ENCODE measurements around the gene MYO1G.
"Not testable (repeated sequence)": the region's sequence is repeated elsewhere in the genome, so short reads cannot be mapped to it uniquely, and the experiment has no call there.

The MYO1G gene
- total RNA-seq: 158 to 387 (median 241) reads per million in 3 experiments

DNA sequence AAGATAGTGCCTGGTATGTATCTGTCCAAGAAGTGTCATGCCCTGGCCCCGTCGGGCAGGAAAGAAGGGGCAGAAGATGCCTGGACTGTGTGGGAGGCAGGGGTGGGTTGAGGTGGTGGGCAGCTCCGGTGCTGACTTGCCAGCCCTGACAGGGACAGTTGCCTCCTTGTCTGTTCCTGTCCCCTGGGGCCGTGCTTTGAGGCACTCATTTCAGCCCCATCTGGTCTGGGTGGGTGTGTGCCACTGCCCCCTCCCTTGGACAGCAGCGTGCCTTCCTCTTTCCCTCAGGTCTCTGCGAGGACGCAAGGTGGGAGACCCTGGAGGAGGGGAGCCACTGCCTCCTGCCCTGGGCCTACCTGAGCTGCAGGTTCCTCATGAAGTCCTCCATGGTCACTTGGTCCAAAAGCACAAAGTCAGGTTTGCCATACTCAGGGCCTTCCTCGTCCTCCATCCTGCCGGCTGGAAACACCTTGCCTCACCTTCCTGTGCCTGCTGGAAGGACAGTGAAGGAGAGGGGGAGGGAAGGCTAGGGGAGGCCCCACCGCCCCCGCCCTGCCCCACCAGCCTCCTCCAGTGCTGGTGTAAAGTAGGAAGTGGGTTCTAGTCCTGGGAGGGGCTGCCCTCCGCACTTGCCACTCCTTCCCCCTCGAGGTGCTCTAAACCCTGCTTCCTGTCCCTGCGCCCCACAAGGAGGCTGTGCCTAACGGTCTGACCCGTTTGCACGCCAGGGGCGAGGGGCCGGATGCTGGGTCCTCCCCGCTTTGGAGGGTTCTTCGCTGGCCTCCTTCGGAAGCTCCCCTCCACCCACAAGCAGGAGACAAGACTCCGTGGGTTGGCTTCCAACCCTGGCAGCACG lies at the start of gene MYO1G:
TSS of gene MYO1G (minus strand) at position 505 of the 856 bp plus-strand sequence. CDS start at position 451, 54 bp downstream.
- peak; percentile 93 for DNase-seq

DNA sequence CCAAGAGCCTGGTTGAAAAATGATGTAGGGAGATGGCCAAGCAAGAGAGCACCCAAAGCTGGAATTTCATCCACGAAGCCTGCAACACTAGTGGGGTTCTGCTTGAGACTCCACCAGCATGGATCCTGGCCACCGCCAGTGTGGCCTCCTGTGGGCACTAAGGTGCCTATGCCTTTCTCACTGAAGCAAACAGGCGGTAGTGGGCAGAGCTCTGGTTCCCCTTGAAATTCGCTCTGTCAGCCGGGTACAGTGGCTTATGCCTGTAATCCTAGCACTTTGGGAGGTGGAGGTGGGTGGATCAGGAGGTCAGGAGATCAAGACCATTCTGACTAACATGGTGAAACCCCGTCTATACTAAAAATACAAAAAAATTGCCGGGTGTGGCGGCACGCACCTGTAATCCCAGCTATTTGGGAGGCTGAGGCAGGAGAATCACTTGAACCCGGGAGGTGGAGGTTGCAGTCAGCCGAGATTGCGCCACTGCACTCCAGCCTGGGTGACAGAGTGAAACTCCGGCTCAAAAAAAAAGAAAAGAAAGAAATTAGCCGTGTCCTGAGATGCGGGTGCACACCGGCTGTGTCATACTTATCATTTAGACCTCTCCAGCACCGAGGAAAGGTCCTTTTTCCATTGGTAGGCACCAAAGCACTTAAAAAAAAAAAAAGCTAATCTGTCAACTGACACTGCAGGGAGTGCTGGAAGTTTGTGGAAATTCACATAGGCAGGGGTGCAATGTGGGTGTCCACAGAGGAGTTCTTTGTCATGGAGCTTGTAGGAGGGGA lies 49.5 kb upstream of the MYO1G start:
- no peak for DNase-seq

DNA sequence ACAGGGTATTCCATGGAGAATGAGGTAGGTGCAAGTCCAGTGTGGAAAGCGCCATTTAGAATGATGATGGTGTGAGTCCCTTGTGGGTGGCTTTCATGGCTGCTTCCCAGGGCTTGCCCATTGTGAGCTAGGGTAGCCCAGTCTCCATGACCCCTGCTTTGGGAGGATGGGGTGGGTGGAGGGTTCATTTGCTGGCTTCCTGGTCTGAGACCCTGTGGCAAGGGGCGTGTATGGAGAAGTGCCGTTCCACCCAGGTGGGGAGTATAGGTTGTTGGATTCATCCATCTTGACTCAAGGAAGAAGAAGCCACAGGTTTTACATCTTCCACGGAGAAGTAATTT lies 48.9 kb upstream of the MYO1G start:
- DNase-seq: no peak

DNA sequence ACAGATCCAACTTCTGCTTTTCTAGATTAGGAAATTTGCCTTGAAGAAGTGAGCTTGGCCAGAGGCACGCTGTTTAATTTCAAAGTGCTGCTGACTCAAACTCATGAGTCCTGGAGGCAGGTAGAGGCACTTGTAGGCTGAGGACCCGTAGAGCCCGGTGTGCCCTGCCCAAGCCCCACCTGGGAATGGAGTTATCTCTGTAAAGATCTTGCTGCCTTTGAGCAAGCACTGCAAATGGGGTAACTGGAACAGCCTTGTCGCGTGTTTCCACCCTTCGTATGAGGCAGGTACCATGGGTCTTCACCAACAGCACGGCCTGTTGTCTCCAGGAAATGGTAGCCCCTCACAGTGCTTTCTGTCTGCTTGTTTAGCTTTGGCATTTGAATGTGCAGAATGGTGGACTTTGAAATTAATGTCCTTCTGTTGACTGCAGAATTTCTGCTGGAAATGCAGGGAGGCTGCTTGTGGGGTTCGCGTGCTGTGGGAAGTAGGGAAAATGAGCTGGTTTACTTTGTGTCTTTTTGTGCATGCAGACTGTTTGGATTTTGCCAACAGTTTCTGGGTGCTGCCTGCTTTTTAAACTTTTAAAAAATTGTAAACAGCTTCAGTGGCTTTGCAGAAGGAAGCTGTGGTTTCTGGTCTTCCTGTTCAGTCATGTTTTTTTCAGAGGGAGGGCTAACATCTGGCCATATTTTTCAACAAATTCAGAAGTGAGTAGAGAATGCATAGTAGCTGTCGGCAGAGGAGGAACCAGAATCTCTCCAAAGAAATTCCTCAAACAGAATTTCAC lies 48.4 kb upstream of the MYO1G start:
- peak; percentile 68 for DNase-seq

DNA sequence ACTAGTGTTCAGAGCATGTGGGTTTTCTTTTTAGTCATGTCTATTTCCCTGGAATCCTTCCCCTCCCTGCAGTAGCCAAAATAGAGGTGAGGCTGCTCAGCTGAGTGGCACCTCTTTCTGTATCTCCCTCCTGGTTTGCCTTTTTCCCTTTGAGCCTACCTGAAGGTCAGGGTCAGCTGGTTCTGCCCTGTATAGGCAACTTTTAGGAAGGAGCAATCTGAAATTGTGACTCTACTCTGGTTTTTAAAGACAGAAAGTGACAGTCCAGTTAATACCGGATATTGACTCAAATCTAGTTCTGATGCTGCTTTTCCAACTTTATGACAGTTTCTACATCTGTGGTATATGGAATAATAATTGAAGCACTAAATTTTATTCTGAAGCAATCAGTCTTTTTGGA lies 47.2 kb upstream of the MYO1G start:
- DNase-seq: no peak

DNA sequence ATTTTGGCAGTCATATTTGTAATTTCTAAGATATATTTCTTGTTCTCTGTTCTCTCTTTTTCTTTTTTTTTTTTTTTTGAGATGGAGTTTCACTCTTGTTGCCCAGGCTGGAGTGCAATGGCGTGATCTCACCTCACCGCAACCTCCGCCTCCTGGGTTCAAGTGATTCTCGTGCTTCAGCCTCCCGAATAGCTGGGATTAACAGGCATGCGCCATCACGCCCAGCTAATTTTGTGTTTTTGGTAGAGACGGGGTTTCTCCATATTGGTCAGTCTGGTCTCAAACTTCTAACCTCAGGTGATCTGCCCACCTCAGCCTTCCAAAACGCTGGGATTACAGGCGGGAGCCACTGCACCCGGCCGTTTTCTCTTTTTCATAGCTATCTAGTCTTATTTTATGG lies 46.7 kb upstream of the MYO1G start:
- not testable (repeated sequence) for DNase-seq

DNA sequence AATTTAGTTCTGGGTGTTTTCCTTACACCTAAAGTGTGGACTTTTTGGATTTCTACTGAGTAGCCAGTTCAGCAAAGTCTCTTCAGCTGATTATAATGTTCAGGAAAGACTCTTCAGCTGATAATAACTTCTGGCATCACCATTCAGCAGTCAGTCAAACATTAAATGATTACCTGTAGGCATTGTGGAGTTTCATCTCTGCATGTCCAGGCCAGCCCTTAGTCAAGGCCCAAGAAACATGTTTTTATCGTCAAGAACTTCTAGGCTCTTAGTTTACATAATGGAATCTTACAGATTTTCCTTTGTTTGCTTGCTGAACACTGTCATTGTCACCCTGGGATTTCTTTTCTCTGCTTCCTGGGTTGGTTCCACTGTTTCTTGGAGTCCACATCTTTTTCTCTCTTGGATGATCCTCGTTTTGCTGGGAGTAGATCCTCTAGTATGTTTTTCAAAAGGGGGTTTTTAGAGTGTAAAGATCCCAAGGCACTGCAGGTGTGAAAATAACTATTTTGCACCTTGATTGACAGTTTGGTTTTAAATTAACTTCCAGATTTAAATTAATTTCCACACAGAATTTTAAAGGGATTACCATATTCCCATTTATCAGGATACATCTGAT lies 45.4 kb upstream of the MYO1G start:
- DNase-seq: no peak

DNA sequence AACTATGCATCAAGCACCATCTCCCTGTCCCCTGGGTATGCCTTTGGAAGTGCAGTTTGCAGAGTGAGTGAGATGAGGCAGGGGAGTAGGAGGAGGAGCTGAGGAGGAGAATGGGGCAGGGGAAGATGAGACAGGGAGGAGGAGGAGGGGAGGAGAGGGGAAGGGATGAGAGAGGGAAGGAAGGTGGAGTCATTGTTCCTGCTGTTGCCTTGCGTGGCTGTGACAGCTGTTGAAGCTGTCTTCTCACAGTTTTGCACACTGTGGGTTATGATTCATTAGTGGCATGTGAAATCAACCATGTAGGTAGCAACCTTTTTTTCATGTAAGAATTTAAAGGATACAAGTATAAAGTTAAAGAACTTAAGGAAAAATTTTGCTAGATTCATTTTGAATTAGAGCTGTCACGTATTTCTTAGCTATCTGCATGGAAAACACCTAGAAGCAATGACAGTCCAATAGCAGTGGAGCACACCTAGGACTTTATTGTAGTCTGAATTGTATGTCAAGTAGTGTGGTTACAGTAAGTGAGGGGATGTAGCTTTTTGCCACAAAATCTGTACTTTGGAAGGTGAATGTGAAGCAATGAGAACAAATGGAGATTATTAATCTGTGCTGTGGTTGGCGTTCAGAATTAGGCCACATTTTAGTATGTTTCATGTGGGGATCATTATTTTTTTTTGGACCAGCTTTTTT lies 42.9 kb upstream of the MYO1G start:
- no peak for DNase-seq

DNA sequence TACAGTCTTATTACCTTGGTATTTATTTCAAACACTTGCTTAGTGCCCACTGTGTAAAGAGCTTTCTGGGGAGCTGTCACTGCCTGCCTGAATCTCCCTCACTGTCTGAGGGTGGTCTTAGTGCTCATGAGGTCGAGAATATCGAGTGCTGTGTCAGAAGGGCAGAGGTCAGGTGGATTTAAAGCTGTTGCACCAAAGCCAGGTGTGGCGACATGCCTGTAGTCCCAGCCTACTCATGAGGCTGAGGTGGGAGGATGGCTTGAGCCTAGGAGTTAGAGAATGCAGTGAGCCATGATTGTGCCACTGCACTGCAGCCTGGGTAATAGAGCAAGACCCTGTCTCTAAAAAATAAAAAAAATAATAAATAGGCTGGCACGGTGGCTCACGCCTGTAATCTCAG lies 42.1 kb upstream of the MYO1G start:
- no peak for DNase-seq

DNA sequence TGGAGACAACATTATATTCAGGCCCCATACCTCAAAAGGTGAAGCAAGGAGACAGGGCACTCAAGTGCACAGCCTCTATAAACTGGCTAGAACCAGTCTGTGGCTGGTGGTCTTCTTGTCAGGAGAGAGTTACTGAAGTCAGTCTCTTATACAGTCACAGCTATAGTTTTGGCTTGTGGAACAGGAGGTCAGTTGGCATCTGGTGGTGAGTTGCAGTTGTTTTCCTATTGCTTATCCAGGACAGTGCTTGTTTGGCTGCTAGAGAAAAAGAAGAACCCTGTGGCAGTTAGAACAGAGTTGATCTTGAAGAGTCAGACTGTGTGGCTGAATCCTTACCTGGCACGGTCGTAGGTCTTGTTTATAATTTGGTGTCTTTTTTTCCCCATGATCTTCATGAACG lies 38.4 kb upstream of the MYO1G start:
- DNase-seq: no peak

DNA sequence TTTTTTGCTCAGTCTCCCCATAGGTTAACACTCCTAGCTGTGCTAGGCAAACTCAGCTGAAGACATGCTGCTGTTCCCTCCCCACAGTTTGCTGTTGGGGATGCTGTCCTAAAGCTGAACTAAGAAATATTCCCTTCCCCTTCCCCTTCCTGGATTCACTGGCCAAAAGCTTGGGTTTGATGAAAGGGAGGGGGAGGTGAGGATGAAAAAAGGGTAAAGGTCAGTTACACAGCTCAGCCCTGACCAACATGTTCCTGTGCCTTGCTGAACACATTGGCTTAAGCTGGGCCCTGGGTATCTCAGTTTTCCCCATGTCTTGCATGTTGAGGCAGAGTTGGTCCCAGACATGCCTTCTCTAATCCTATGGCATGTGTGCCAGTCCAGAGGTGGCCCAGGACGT lies 36.5 kb upstream of the MYO1G start:
- DNase-seq: no peak

DNA sequence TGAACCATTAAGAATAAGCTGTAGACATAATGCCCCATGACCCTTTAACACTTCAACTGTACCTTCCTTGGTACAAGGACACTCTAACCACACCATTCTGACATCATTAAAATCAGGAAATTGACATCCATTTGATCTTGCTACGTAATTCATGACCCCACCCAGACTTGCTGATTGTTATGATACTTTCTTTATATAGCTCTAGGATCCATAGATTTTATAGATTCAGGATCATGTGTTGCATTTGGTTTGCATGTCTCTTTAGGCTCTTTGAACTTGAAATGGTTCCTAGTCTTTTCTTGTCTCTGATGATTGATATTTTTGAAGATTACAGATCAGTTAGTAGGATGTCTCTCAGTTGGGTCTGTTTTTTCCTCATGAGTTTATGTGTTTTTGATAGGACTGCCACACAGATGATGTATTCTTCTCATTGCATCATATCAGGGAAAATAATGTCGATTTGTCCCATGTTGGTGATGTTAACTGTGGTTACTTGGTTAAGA lies 34.7 kb upstream of the MYO1G start:
- DNase-seq: peak; percentile 66

DNA sequence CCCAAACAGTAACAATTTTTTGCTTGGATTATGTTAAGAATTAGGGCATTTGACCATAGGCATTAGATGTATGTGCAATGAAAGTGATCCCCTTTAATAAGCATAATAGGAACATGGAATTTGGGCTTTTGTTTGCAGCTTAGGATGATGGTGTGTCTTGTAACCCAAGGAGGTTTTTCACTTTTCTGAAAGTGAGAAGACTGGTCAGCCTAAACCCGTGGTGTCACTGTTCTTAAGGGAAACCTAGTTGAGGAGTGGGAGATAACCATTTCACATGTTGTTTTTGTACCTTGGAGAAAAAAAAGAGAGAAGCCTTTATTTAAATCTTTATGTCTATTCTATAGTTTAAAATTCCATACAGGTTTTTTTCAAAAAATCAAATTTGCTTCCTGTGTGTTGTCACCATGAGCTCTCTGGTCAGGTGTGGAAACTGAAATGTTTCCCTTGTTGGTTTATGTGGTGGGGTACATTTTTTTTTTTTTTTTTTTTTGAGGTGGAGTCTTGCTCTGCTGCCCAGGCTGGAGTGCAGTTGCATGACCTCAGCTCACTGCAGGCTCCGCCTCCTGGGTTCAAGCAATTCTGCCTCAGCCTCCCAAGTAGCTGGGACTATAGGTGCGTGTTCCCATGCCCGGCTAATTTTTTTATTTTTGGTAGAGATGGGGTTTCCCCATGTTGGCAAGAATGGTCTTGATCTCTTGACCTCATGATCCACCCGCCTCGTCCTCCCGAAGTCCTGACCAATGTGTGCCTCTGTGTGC lies 28.9 kb upstream of the MYO1G start:
- DNase-seq: no peak

DNA sequence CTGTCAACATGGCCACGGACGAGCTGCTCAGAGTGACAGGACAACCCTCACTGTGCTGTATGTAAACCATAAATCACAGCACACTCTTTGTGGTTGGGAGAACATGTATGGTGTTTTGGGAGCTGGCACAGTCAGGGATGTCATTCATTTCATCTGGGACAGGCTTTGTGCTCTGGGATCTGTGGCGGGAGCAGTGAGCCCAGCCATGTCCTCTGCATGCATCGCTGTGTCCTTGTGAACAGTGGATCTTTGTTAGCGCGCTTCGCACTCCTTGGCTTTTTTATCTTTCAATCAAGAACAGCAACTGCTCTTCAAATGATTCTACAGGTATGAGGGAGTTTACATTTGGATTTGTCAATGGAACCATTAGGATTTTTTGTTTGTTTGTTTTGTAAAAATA lies 28.3 kb upstream of the MYO1G start:
- DNase-seq: no peak

DNA sequence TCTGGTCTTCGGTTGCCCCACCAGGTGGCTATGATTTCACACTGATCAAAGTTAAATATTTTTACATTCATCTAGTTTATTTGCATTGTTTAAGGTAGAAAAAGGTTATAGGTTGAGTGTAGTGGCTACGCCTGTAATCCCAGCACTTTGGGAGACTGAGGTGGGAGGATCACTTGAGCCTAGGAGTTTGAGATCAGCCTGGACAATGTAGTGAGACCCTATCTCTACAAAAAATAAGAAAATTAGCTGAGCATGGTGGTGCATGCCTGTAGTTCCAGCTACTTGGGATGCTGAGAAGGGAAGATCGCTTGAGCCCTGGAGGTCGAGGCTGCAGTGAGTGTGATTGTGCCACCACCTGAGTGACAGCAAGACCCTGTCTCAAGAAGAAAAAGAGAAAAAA lies 25.0 kb upstream of the MYO1G start:
- no peak for DNase-seq

DNA sequence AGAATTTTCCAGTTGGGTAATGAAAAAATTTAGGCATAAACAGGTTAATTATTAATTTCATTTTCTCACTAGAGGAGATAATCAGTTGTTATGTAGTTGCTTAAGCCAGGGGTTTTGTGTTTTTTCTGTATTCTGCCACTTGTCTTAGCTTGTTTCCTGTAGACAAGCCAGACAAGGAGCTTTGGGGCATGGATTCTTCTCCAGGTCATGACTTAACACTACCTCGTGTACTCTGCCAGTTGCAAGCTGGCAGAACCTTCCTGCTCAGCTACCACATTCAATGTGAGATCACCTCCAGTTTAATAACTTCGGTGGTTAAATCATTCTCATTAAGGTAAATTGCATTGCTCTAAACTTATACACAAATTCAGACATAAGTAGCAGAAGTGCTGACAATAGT lies 23.0 kb upstream of the MYO1G start:
- no peak for DNase-seq

DNA sequence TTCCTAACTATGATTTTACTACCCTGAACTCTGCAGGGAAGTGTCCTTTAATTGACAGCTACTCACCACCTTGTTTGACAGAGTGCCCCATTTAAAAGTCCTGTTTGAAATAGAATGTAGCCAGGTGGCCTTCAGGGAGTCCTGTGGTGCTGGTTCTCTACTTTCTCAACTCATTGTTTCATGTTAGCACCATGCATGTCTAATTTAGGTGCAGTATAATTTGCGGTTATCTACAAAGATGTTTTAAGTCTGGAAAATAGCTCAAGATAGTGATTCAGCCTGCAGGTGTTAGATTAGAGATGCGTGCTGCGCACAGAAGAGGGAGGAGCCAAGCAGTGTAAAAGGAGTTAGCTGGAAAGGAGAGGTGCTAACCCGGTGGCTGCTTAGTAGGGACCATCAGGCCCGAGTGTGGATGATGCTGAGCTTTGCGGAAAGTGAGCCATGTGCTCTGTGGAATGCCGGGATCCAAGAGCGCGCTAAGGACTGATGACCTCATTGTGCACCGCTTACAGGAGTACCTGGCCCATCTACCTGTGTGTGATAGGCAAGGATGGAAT lies 22.4 kb upstream of the MYO1G start:
- peak; percentile 78 for DNase-seq

DNA sequence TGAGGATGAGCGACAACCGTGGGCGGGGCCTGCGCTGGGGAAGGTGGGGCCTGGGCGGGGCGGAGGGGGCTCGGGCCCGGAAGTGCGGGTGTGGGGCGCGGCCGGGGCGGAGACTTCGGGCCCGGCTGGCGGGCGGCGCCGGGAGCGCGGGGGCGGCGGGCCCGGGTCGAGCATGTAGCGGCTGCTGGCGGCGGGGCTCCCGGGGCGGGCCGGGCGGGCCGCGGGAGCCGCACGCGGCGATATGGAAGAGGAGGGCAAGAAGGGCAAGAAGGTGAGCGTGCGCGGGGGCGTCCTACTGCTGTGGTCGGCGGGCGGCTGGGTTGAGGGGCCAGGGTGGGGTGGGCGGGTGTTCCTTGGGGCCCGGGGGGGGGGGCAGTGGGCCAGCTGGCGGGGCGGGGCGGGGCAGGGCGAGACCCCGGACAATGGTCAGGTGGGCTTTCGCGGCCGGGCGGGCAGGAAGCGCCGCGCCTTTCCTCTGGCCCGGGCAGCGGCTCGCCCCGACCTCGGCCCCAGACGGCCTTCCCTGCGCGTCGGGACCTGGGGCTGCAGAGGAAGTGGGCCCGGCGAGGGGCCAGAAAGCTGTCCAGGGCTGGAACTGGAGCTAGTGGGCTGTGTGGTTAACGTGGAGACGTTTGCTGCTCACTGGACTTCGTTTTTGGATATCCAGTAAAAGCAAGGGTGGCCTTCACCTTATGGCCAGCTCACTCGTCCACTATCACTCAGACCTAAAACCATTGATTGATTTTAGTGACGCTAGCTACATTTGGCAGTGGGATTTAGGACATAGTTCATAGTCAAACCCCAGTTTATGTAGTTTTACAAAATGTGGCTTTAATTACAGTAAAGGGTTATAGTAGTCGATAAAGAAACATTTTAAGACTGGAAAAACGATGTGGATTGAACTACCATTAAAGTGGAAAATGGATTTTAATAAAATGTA lies 21.5 kb upstream of the MYO1G start, which contains the start of gene CCM2:
TSS of gene CCM2 (plus strand) at position 109 of the 940 bp plus-strand sequence. CDS start at position 242, 133 bp downstream.
- DNase-seq: no peak

All from central memory CD4-positive, alpha-beta T cell (primary cell).